ENCODE data around the gene CLDND2.

- no peak for TF ChIP-seq POLR2AphosphoS5 (IDR thresholded peaks at IDR 0.05)
- TF ChIP-seq POLR2A (IDR thresholded peaks at IDR 0.05) = no peak
Measured at GRCh38 chr19:51382004-51382403, 13.2 kb upstream of the CLDND2 start.

Data from upper lobe of left lung (tissue), 4 donors.